22Rv1 (cell line): ENCODE measurements around the gene SYNPR.

Source experiments
- CTCF ChIP-seq: fragments of 450-650 bp; IDR thresholded peaks from 2 replicates; pipeline ENCODE4 v1.5.1; 2017; ENCODE audit warnings: mild to moderate bottlenecking
- ZFX ChIP-seq: fragments of 450-650 bp; IDR thresholded peaks from 2 replicates; pipeline ENCODE4 v1.6.1; 2017; ENCODE audit warnings: antibody characterized with exemption, borderline replicate concordance

GRCh38 chr3:63232764-63233396 is 45.2 kb upstream of the SYNPR start:
- peak; percentile 56 for TF ChIP-seq CTCF
- no peak for TF ChIP-seq ZFX
